Measurements from ENCODE around the gene USP7.
"Not testable (repeated sequence)": the region's sequence is repeated elsewhere in the genome, so short reads cannot be mapped to it uniquely, and the experiment has no call there.

Gene USP7

GRCh38 chr16:8975039-8975438 lies 11.3 kb upstream of the USP7 start:
- no peak overlapping the region for H3K4me3 ChIP-seq (ENCODE audit: low read depth, low read length)
- TF ChIP-seq CTCF (conservative IDR thresholded peaks at IDR 0.05; ENCODE audit: low read depth, low read length): no peak
- no peak for DNase-seq (ENCODE audit: low read depth)

- H3K4me3 ChIP-seq (ENCODE audit: low read depth, low read length): no peak overlapping the region
- no peak for TF ChIP-seq CTCF (conservative IDR thresholded peaks at IDR 0.05; ENCODE audit: low read depth, low read length)
- DNase-seq (ENCODE audit: low read depth): peak; percentile 60
Observed at GRCh38 chr16:8972843-8973586, 9.3 kb upstream of the USP7 start.

- TF ChIP-seq CTCF (conservative IDR thresholded peaks at IDR 0.05; ENCODE audit: low read depth, low read length): no peak
- H3K4me3 ChIP-seq (ENCODE audit: low read depth, low read length): no peak overlapping the region
- no peak for DNase-seq (ENCODE audit: low read depth)
Observed at GRCh38 chr16:8971416-8971815, 7.7 kb upstream of the USP7 start.

- not testable (repeated sequence) for DNase-seq (ENCODE audit: low read depth); H3K4me3 ChIP-seq (ENCODE audit: low read depth, low read length)
Observed at GRCh38 chr16:8969202-8969897, 5.6 kb upstream of the USP7 start.

GRCh38 chr16:8968054-8968453 lies 4.3 kb upstream of the USP7 start:
- not testable (repeated sequence) for H3K4me3 ChIP-seq (ENCODE audit: low read depth, low read length); DNase-seq (ENCODE audit: low read depth)

GRCh38 chr16:8967132-8967821 lies 3.6 kb upstream of the USP7 start:
- TF ChIP-seq CTCF (conservative IDR thresholded peaks at IDR 0.05; ENCODE audit: low read depth, low read length): no peak
- no peak overlapping the region for H3K4me3 ChIP-seq (ENCODE audit: low read depth, low read length)
- no peak for DNase-seq (ENCODE audit: low read depth)

- H3K4me3 ChIP-seq (ENCODE audit: low read depth, low read length): no peak overlapping the region
- no peak for TF ChIP-seq CTCF (conservative IDR thresholded peaks at IDR 0.05; ENCODE audit: low read depth, low read length)
- DNase-seq (ENCODE audit: low read depth): no peak
Observed at GRCh38 chr16:8966817-8967131, 3.1 kb upstream of the USP7 start.

GRCh38 chr16:8964462-8964861 lies 756 bp upstream of the USP7 start:
- H3K4me3 ChIP-seq (ENCODE audit: low read depth, low read length): peak overlapping the region; percentile 76
- no peak for DNase-seq (ENCODE audit: low read depth)
- no peak for TF ChIP-seq CTCF (conservative IDR thresholded peaks at IDR 0.05; ENCODE audit: low read depth, low read length)

Measured in choroid plexus epithelial cell (primary cell).